Endothelial cell of umbilical vein (primary cell): Measurements from ENCODE around the gene PON3.

Source experiments
- EZH2 ChIP-seq: IDR thresholded peaks from 2 replicates; pipeline ENCODE4 v1.6.1; 2012; ENCODE audit warnings: borderline replicate concordance, low read depth, mild to moderate bottlenecking, moderate library complexity, low read length, inconsistent platforms; ENCODE audit not compliant: severe bottlenecking
- FOS ChIP-seq: IDR thresholded peaks from 2 replicates; pipeline ENCODE4 v1.6.1; 2011; ENCODE audit warnings: mild to moderate bottlenecking, low read length, moderate library complexity, borderline replicate concordance; ENCODE audit not compliant: insufficient read depth
- GATA2 ChIP-seq: IDR thresholded peaks from 2 replicates; pipeline ENCODE4 v1.7.0; 2011; ENCODE audit warnings: low read depth, mild to moderate bottlenecking, moderate library complexity, mixed read lengths, low read length; ENCODE audit not compliant: insufficient read length, insufficient read depth
- JUN ChIP-seq: IDR thresholded peaks from 2 replicates; pipeline ENCODE4 v1.6.1; 2011; ENCODE audit warnings: borderline replicate concordance, low read depth; ENCODE audit not compliant: insufficient read length, insufficient read depth
- MYC ChIP-seq: IDR thresholded peaks from one replicate; pipeline ENCODE4 v1.6.1; 2011; ENCODE audit warnings: mild to moderate bottlenecking, low read depth, low read length
- POLR2A ChIP-seq: IDR thresholded peaks from 2 replicates; pipeline ENCODE4 v1.6.1; 2012; ENCODE audit warnings: low read depth, mild to moderate bottlenecking, control low read depth, low read length
- POLR2AphosphoS5 ChIP-seq: IDR thresholded peaks from 2 replicates; pipeline ENCODE4 v1.6.1; 2012; ENCODE audit warnings: low read depth, mild to moderate bottlenecking, control low read depth, low read length, moderate library complexity; ENCODE audit not compliant: insufficient read depth
- TF ChIP-seq, protein P1 (sequence below), 2 donors: IDR thresholded peaks; 1 replicate in 1 of 2; 2 replicates in 1 of 2; pipeline ENCODE4 v1.5.1; 2011; ENCODE audit warnings: low read length in 2 of 2, mild to moderate bottlenecking in 2 of 2, moderate library complexity in 2 of 2, control low read depth in 1 of 2, inconsistent platforms in 1 of 2, low read depth in 1 of 2; ENCODE audit not compliant: insufficient read depth in 1 of 2; ENCODE audit errors: extremely low read depth in 1 of 2

GRCh38 chr7:95312561-95312960 lies 83.6 kb downstream of the PON3 start:
- TF ChIP-seq POLR2AphosphoS5 = no peak
- TF ChIP-seq, protein P1, sequence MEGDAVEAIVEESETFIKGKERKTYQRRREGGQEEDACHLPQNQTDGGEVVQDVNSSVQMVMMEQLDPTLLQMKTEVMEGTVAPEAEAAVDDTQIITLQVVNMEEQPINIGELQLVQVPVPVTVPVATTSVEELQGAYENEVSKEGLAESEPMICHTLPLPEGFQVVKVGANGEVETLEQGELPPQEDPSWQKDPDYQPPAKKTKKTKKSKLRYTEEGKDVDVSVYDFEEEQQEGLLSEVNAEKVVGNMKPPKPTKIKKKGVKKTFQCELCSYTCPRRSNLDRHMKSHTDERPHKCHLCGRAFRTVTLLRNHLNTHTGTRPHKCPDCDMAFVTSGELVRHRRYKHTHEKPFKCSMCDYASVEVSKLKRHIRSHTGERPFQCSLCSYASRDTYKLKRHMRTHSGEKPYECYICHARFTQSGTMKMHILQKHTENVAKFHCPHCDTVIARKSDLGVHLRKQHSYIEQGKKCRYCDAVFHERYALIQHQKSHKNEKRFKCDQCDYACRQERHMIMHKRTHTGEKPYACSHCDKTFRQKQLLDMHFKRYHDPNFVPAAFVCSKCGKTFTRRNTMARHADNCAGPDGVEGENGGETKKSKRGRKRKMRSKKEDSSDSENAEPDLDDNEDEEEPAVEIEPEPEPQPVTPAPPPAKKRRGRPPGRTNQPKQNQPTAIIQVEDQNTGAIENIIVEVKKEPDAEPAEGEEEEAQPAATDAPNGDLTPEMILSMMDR (IDR thresholded peaks at IDR 0.05; ENCODE audit: extremely low read depth in 1 of 2, insufficient read depth in 1 of 2, low read depth in 1 of 2, low read length in 2 of 2) = no peak
- TF ChIP-seq EZH2 = no peak
- no peak for TF ChIP-seq JUN
- TF ChIP-seq MYC = no peak
- no peak for TF ChIP-seq POLR2A
- TF ChIP-seq GATA2 = no peak
- no peak for TF ChIP-seq FOS
